ENCODE data around the gene MACO1.

GRCh38 chr1:25528881-25529517, 98.3 kb downstream of the MACO1 start:
- TF ChIP-seq EZH2 (IDR thresholded peaks at IDR 0.05; ENCODE audit: insufficient read depth, poor library complexity, severe bottlenecking) (no peak), EZH2phosphoT487 (IDR thresholded peaks at IDR 0.05; ENCODE audit: insufficient read depth, low read depth) (no peak)

All from GM23248 (cell line).